DMS 273 treated with DMSO at 0.1 percent for 48 hours (cell line): ENCODE measurements around the gene RNFT1.
"Not testable (repeated sequence)": the region's sequence is repeated elsewhere in the genome, so short reads cannot be mapped to it uniquely, and the experiment has no call there.

ENCODE experiments used
- DNase-seq: peaks from one replicate; lab custom pipeline; 2025; lab: John Stamatoyannopoulos, UW

RNFT1 gene

GRCh38 chr17:59930121-59930520 lies 34.4 kb downstream of the RNFT1 start:
- not testable (repeated sequence) for DNase-seq

- not testable (repeated sequence) for DNase-seq
Observed at GRCh38 chr17:59920637-59921036, 43.9 kb downstream of the RNFT1 start.

GRCh38 chr17:59916446-59916845 lies 48.1 kb downstream of the RNFT1 start:
- no peak for DNase-seq

GRCh38 chr17:59914274-59914854 lies 50.2 kb downstream of the RNFT1 start:
- no peak for DNase-seq

GRCh38 chr17:59907467-59907866 lies 57.1 kb downstream of the RNFT1 start:
- DNase-seq, result no peak

- no peak for DNase-seq
Observed at GRCh38 chr17:59903455-59903854, 61.1 kb downstream of the RNFT1 start.
